Measurements from ENCODE around the gene TLK1. TPM values are rescaled to one million over a fixed set of nuclear protein-coding genes. Genes with fewer than 3 reads are reported as not detected.

The TLK1 gene
- polyA plus RNA-seq, 1 donor from 2014 or later: 33.1 TPM

DNA sequence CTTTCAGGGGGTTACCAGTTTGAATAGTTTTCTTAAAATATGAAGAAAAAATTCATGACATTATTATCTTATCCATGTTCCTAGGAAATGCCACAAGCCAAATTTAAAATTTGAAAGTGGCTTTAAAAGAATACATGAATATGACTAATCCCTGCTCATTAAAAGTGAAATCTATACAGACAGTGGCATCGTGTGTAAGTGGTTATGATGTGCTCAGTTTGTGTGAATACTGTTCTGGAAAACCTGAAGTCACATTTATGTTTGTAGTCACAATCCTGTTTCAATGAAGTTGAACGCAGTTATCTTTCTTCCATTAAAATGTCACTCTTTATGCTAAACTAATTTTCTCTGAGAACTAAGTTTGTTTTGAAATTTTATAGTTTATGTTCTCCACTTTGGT, 155.9 kb downstream of the TLK1 start:
- no peaks in the 10 kb centered on the region for H3K9me3 ChIP-seq (ENCODE audit: low read length)
- TF ChIP-seq MXI1 (conservative IDR thresholded peaks at IDR 0.05; ENCODE audit: poor library complexity, severe bottlenecking) (no peak), SMC3 (conservative IDR thresholded peaks at IDR 0.05; ENCODE audit: poor library complexity) (no peak), POLR2AphosphoS5 (IDR thresholded peaks at IDR 0.05) (no peak), RAD21 (conservative IDR thresholded peaks at IDR 0.05) (no peak), EZH2 (IDR thresholded peaks at IDR 0.05; ENCODE audit: borderline replicate concordance, insufficient read depth, low read length, poor library complexity, severe bottlenecking) (no peak), TAF1 (IDR thresholded peaks at IDR 0.05; ENCODE audit: low read depth) (no peak)
- TF ChIP-seq, protein P1, sequence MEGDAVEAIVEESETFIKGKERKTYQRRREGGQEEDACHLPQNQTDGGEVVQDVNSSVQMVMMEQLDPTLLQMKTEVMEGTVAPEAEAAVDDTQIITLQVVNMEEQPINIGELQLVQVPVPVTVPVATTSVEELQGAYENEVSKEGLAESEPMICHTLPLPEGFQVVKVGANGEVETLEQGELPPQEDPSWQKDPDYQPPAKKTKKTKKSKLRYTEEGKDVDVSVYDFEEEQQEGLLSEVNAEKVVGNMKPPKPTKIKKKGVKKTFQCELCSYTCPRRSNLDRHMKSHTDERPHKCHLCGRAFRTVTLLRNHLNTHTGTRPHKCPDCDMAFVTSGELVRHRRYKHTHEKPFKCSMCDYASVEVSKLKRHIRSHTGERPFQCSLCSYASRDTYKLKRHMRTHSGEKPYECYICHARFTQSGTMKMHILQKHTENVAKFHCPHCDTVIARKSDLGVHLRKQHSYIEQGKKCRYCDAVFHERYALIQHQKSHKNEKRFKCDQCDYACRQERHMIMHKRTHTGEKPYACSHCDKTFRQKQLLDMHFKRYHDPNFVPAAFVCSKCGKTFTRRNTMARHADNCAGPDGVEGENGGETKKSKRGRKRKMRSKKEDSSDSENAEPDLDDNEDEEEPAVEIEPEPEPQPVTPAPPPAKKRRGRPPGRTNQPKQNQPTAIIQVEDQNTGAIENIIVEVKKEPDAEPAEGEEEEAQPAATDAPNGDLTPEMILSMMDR (IDR thresholded peaks at IDR 0.05; ENCODE audit: poor library complexity, severe bottlenecking): no peak
- TF ChIP-seq, protein P2, sequence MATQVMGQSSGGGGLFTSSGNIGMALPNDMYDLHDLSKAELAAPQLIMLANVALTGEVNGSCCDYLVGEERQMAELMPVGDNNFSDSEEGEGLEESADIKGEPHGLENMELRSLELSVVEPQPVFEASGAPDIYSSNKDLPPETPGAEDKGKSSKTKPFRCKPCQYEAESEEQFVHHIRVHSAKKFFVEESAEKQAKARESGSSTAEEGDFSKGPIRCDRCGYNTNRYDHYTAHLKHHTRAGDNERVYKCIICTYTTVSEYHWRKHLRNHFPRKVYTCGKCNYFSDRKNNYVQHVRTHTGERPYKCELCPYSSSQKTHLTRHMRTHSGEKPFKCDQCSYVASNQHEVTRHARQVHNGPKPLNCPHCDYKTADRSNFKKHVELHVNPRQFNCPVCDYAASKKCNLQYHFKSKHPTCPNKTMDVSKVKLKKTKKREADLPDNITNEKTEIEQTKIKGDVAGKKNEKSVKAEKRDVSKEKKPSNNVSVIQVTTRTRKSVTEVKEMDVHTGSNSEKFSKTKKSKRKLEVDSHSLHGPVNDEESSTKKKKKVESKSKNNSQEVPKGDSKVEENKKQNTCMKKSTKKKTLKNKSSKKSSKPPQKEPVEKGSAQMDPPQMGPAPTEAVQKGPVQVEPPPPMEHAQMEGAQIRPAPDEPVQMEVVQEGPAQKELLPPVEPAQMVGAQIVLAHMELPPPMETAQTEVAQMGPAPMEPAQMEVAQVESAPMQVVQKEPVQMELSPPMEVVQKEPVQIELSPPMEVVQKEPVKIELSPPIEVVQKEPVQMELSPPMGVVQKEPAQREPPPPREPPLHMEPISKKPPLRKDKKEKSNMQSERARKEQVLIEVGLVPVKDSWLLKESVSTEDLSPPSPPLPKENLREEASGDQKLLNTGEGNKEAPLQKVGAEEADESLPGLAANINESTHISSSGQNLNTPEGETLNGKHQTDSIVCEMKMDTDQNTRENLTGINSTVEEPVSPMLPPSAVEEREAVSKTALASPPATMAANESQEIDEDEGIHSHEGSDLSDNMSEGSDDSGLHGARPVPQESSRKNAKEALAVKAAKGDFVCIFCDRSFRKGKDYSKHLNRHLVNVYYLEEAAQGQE (IDR thresholded peaks at IDR 0.05; ENCODE audit: borderline replicate concordance): no peak
- H2AFZ ChIP-seq (ENCODE audit: low read depth, low read length): no peak overlapping the region
- no peaks in the 10 kb centered on the region for H3K9me2 ChIP-seq (ENCODE audit: insufficient read depth, low read length)
- no peak overlapping the region for H3K27ac ChIP-seq (ENCODE audit: low read length)
- H3K27me3 ChIP-seq (ENCODE audit: insufficient read depth, low read depth, low read length): no peaks in the 10 kb centered on the region
- H3K36me3 ChIP-seq (ENCODE audit: insufficient read depth, low read length): no peaks in the 10 kb centered on the region
- H3K9ac ChIP-seq (ENCODE audit: low read length): no peak overlapping the region
- H3K4me2 ChIP-seq (ENCODE audit: low read length): no peak overlapping the region
- H3K79me2 ChIP-seq (replicated peaks; ENCODE audit: insufficient read depth, low read length): no peaks in the 10 kb centered on the region
- no peaks in the 10 kb centered on the region for H3F3A ChIP-seq (ENCODE audit: insufficient read depth, low read length, poor library complexity, severe bottlenecking)
- H4K20me1 ChIP-seq (ENCODE audit: insufficient read depth): no peaks in the 10 kb centered on the region
- no peak overlapping the region for H3K4me3 ChIP-seq (ENCODE audit: low read length)

DNA sequence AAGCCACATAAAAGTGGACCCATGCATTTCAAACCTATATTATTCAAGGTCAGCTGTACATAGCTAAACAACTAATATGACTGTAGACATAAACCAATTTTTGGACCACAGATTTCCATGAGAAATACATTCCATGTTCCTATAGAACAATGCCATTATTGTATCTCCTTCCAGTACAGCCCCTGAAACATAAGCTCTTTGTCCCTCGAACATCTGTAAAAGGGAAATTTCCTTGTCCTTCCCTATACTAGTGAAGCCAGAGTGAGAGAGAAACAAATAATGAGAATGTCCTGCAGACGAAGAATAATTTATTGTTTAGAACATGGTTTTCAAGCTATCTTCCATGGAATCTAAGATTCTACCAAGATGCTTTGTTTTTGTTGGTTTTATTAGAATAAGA, 156.3 kb downstream of the TLK1 start:
- Histone ChIP-seq H3K79me2 (replicated peaks; ENCODE audit: insufficient read depth, low read length) (no peaks in the 10 kb centered on the region), H3K4me2 (ENCODE audit: low read length) (no peak overlapping the region), H3K9ac (ENCODE audit: low read length) (no peak overlapping the region), H3K27ac (ENCODE audit: low read length) (no peak overlapping the region), H3K9me3 (ENCODE audit: low read length) (no peaks in the 10 kb centered on the region), H3K4me3 (ENCODE audit: low read length) (no peak overlapping the region), H4K20me1 (ENCODE audit: insufficient read depth) (no peaks in the 10 kb centered on the region), H2AFZ (ENCODE audit: low read depth, low read length) (no peak overlapping the region), H3K36me3 (ENCODE audit: insufficient read depth, low read length) (no peaks in the 10 kb centered on the region), H3F3A (ENCODE audit: insufficient read depth, low read length, poor library complexity, severe bottlenecking) (no peaks in the 10 kb centered on the region), H3K9me2 (ENCODE audit: insufficient read depth, low read length) (no peaks in the 10 kb centered on the region), H3K27me3 (ENCODE audit: insufficient read depth, low read depth, low read length) (no peaks in the 10 kb centered on the region)
- TF ChIP-seq EP300 (conservative IDR thresholded peaks at IDR 0.05; ENCODE audit: poor library complexity, severe bottlenecking) (no peak), POLR2AphosphoS5 (IDR thresholded peaks at IDR 0.05) (no peak), MXI1 (conservative IDR thresholded peaks at IDR 0.05; ENCODE audit: poor library complexity, severe bottlenecking) (no peak), RAD21 (conservative IDR thresholded peaks at IDR 0.05) (no peak), TAF1 (IDR thresholded peaks at IDR 0.05; ENCODE audit: low read depth) (no peak), SMC3 (conservative IDR thresholded peaks at IDR 0.05; ENCODE audit: poor library complexity) (no peak), EZH2 (IDR thresholded peaks at IDR 0.05; ENCODE audit: borderline replicate concordance, insufficient read depth, low read length, poor library complexity, severe bottlenecking) (no peak)
- TF ChIP-seq, protein P2 (IDR thresholded peaks at IDR 0.05; ENCODE audit: borderline replicate concordance): no peak
- TF ChIP-seq, protein P1 (IDR thresholded peaks at IDR 0.05; ENCODE audit: poor library complexity, severe bottlenecking): no peak

All from neural cell (in vitro differentiated cells).